Thoracic aorta (tissue), 2 donors: ENCODE results near the gene INPP4B. TPM values are rescaled to one million over a fixed set of nuclear protein-coding genes. Genes with fewer than 3 reads are reported as not detected.

Experiments
- ATAC-seq: fragments of 150-250 bp; one replicate; pipeline ENCODE4 v1.8.0; 2017; ENCODE audit warnings: low read depth; ENCODE audit not compliant: insufficient number of reproducible peaks, low FRiP score
- DNase-seq: peaks from one replicate; pipeline ENCODE4 v3.0.0-alpha.2; 2020; ENCODE audit warnings: low spot score
- H3K27ac ChIP-seq, 2 donors: fragments of 200-600 bp; sonication (generic); 1 replicate in 1 of 2; 2 replicates in 1 of 2; pipeline ENCODE4 v1.5.1; 2016; ENCODE audit warnings: mild to moderate bottlenecking in 2 of 2, moderate library complexity in 2 of 2
- H3K27me3 ChIP-seq: fragments of 200-600 bp; sonication (generic); replicated peaks from 2 replicates; pipeline ENCODE4 v1.6.0; 2016; ENCODE audit warnings: mild to moderate bottlenecking; ENCODE audit not compliant: insufficient read depth
- H3K36me3 ChIP-seq: fragments of 200-600 bp; sonication (generic); one replicate; pipeline ENCODE4 v1.5.1; 2016
- H3K4me1 ChIP-seq, 2 donors: fragments of 200-600 bp; sonication (generic); 1 replicate in 1 of 2; 2 replicates in 1 of 2; pipeline versions ENCODE4 v1.5.1 to v1.6.0; 2016; ENCODE audit warnings: low read depth in 2 of 2, mild to moderate bottlenecking in 1 of 2; ENCODE audit not compliant: control insufficient read depth in 1 of 2
- H3K4me3 ChIP-seq: fragments of 200-600 bp; sonication (generic); 2 replicates; pipeline ENCODE4 v1.5.1; 2016; ENCODE audit warnings: mild to moderate bottlenecking
- H3K9me3 ChIP-seq: fragments of 200-600 bp; sonication (generic); 2 replicates; pipeline ENCODE4 v1.5.1; 2016
- total RNA-seq, 2 donors: library from RNA; depleted of rRNA; stranded (reverse); fragments of >200 nt; gene quantifications; one replicate each; pipeline versions ENCODE4 v1.1.0 to v1.2.3, GENCODE V29; 2016
- TF ChIP-seq, protein P1 (sequence below): fragments of 200-600 bp; sonication (generic); IDR thresholded peaks from one replicate; pipeline ENCODE4 v1.5.1; 2019; ENCODE audit warnings: antibody characterized with exemption

Gene INPP4B
- total RNA-seq, 2 donors from 2014 or later, result 21.1 to 30.4 TPM

- TF ChIP-seq, protein P1, sequence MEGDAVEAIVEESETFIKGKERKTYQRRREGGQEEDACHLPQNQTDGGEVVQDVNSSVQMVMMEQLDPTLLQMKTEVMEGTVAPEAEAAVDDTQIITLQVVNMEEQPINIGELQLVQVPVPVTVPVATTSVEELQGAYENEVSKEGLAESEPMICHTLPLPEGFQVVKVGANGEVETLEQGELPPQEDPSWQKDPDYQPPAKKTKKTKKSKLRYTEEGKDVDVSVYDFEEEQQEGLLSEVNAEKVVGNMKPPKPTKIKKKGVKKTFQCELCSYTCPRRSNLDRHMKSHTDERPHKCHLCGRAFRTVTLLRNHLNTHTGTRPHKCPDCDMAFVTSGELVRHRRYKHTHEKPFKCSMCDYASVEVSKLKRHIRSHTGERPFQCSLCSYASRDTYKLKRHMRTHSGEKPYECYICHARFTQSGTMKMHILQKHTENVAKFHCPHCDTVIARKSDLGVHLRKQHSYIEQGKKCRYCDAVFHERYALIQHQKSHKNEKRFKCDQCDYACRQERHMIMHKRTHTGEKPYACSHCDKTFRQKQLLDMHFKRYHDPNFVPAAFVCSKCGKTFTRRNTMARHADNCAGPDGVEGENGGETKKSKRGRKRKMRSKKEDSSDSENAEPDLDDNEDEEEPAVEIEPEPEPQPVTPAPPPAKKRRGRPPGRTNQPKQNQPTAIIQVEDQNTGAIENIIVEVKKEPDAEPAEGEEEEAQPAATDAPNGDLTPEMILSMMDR, result no peak
- no peak overlapping the region for H3K27ac ChIP-seq
- no peak overlapping the region for H3K4me3 ChIP-seq
- no peak for DNase-seq
- H3K27me3 ChIP-seq, result no peaks in the 10 kb centered on the region
- H3K4me1 ChIP-seq, result no peaks in the 10 kb centered on the region
- no peaks in the 10 kb centered on the region for H3K9me3 ChIP-seq
- no peaks in the 10 kb centered on the region for H3K36me3 ChIP-seq
- ATAC-seq, result no peak
Observed at GRCh38 chr4:142238589-142238988, 607.5 kb downstream of the INPP4B start.

GRCh38 chr4:142236268-142236667 is 609.8 kb downstream of the INPP4B start:
- Histone ChIP-seq H3K27me3 (no peaks in the 10 kb centered on the region), H3K4me1 (no peaks in the 10 kb centered on the region), H3K36me3 (no peaks in the 10 kb centered on the region), H3K27ac (no peak overlapping the region), H3K9me3 (no peaks in the 10 kb centered on the region), H3K4me3 (no peak overlapping the region)
- TF ChIP-seq, protein P1, result no peak
- ATAC-seq (no peak), DNase-seq (no peak)

- no peaks in the 10 kb centered on the region for H3K4me1 ChIP-seq
- no peaks in the 10 kb centered on the region for H3K36me3 ChIP-seq
- H3K9me3 ChIP-seq, result no peaks in the 10 kb centered on the region
- no peak overlapping the region for H3K27ac ChIP-seq
- H3K4me3 ChIP-seq, result no peak overlapping the region
- ATAC-seq (no peak), DNase-seq (no peak)
- TF ChIP-seq, protein P1, result no peak
- no peaks in the 10 kb centered on the region for H3K27me3 ChIP-seq
Observed at GRCh38 chr4:142231787-142232186, 614.3 kb downstream of the INPP4B start.

GRCh38 chr4:142230991-142231390 is 615.1 kb downstream of the INPP4B start:
- Histone ChIP-seq H3K27me3 (no peaks in the 10 kb centered on the region), H3K4me3 (no peak overlapping the region), H3K27ac (no peak overlapping the region), H3K9me3 (no peaks in the 10 kb centered on the region), H3K36me3 (no peaks in the 10 kb centered on the region), H3K4me1 (no peaks in the 10 kb centered on the region)
- TF ChIP-seq, protein P1, result no peak
- ATAC-seq (no peak), DNase-seq (no peak)

GRCh38 chr4:142226014-142226413 is 620.1 kb downstream of the INPP4B start:
- TF ChIP-seq, protein P1, result no peak
- Histone ChIP-seq H3K27ac (no peak overlapping the region), H3K36me3 (no peaks in the 10 kb centered on the region), H3K9me3 (no peaks in the 10 kb centered on the region), H3K4me1 (no peaks in the 10 kb centered on the region), H3K27me3 (no peaks in the 10 kb centered on the region), H3K4me3 (no peak overlapping the region)
- no peak for DNase-seq
- ATAC-seq, result no peak
